ENCODE data around the gene FARS2. TPM values are rescaled to one million over a fixed set of nuclear protein-coding genes. Genes with fewer than 3 reads are reported as not detected.

Gene FARS2
- total and polyA plus RNA-seq, 9 of the 15 experiments (the other 6 are each of a cell fraction or from before 2014, with no cell fraction given) = 16.5 to 62.2 (median 27.0) TPM

GRCh38 chr6:5681480-5681879, 420.2 kb downstream of the FARS2 start:
- no peaks in the 10 kb centered on the region for H3K4me1 ChIP-seq (replicated peaks in 1 of 2; ENCODE audit: control insufficient read depth in 2 of 2, insufficient read depth in 2 of 2, low read length in 2 of 2)
- no peak overlapping the region for H2AFZ ChIP-seq (ENCODE audit: low read depth, low read length)
- WGBS (ENCODE audit: insufficient coverage, low coverage, missing lambda C conversion rate) = 25% methylated on average over 4 of the region's 4 CpGs
- ChIA-PET CTCF (ENCODE audit: low intra/inter-chr PET ratio) (interaction anchor here (0.6 kb wide), 1 partner anchor 828 kb away, joined by 3 read pairs; no protein-coding TSS in a partner anchor), POLR2A (no interaction called here)
- H3K9me3 ChIP-seq (replicated peaks; ENCODE audit: control insufficient read depth, insufficient read depth, low read depth, low read length) = no peaks in the 10 kb centered on the region
- intact Hi-C loops (cut with micrococcal nuclease) (no loop called here), in situ Hi-C loops (cut with MboI) (no loop called here)
- H3K79me2 ChIP-seq (ENCODE audit: control insufficient read depth, insufficient read depth, low read length) = no peaks in the 10 kb centered on the region
- no peak for ATAC-seq
- no peaks in the 10 kb centered on the region for H3K27me3 ChIP-seq (ENCODE audit: control insufficient read depth in 2 of 2, insufficient read depth in 2 of 2, low read length in 2 of 2)
- no peak for FAIRE-seq
- H3K9ac ChIP-seq (ENCODE audit: insufficient read depth in 1 of 2, low read depth in 2 of 2, low read length in 2 of 2) = no peak overlapping the region
- DNase-seq (ENCODE audit: extremely low read depth in 1 of 4, low spot score in 3 of 4) = no peak
- no TSS peak for BruUV-seq (replicated peaks)
- no peaks in the 10 kb centered on the region for H3K9me1 ChIP-seq (ENCODE audit: control insufficient read depth, insufficient read depth, low read length)
- no peaks in the 10 kb centered on the region for H3K36me3 ChIP-seq (ENCODE audit: control insufficient read depth, insufficient read depth, low read length)
- TF ChIP-seq ZNF146 (CRISPR knock-in tag; IDR thresholded peaks at IDR 0.05; ENCODE audit: unreplicated experiment) (no peak), ZNF239 (CRISPR knock-in tag; IDR thresholded peaks at IDR 0.05) (no peak), AFF1 (IDR thresholded peaks at IDR 0.05; ENCODE audit: low read depth in 1 of 2, partially characterized antibody in 2 of 2) (no peak), GTF2B (IDR thresholded peaks at IDR 0.05; ENCODE audit: extremely low read depth, insufficient read length) (no peak), BDP1 (IDR thresholded peaks at IDR 0.05; ENCODE audit: insufficient read depth, insufficient read length) (no peak), MEF2D (tag; conservative IDR thresholded peaks at IDR 0.05; ENCODE audit: low read depth) (no peak), RNF2 (IDR thresholded peaks at IDR 0.05) (no peak), KDM4B (IDR thresholded peaks at IDR 0.05; ENCODE audit: borderline replicate concordance in 2 of 2, low read depth in 1 of 2) (no peak), ETS2 (tag; IDR thresholded peaks at IDR 0.05; ENCODE audit: borderline replicate concordance, poor library complexity, severe bottlenecking) (no peak), CCAR2 (IDR thresholded peaks at IDR 0.05; ENCODE audit: low read depth, low read length) (no peak), NR1H2 (CRISPR knock-in tag; IDR thresholded peaks at IDR 0.05) (no peak), ZFP30 (CRISPR knock-in tag; IDR thresholded peaks at IDR 0.05; ENCODE audit: borderline replicate concordance) (no peak), DDX20 (tag; IDR thresholded peaks at IDR 0.05; ENCODE audit: low read depth) (no peak), SLC30A9 (CRISPR knock-in tag; IDR thresholded peaks at IDR 0.05) (no peak)
- H3K4me3 ChIP-seq = no peak overlapping the region
- no peak overlapping the region for H3K4me2 ChIP-seq (ENCODE audit: insufficient read depth, low read length)
- no peak overlapping the region for H3K27ac ChIP-seq (ENCODE audit: extremely low read depth, low read depth, low read length)
- H4K20me1 ChIP-seq (replicated peaks; ENCODE audit: control insufficient read depth, insufficient read depth, low read length) = no peaks in the 10 kb centered on the region
